Measurements from ENCODE around the gene CMTM8. TPM values are rescaled to one million over a fixed set of nuclear protein-coding genes. Genes with fewer than 3 reads are reported as not detected.

CMTM8 gene
- total RNA-seq, 1 experiment from 2014 or later, result 9.0 TPM

DNA sequence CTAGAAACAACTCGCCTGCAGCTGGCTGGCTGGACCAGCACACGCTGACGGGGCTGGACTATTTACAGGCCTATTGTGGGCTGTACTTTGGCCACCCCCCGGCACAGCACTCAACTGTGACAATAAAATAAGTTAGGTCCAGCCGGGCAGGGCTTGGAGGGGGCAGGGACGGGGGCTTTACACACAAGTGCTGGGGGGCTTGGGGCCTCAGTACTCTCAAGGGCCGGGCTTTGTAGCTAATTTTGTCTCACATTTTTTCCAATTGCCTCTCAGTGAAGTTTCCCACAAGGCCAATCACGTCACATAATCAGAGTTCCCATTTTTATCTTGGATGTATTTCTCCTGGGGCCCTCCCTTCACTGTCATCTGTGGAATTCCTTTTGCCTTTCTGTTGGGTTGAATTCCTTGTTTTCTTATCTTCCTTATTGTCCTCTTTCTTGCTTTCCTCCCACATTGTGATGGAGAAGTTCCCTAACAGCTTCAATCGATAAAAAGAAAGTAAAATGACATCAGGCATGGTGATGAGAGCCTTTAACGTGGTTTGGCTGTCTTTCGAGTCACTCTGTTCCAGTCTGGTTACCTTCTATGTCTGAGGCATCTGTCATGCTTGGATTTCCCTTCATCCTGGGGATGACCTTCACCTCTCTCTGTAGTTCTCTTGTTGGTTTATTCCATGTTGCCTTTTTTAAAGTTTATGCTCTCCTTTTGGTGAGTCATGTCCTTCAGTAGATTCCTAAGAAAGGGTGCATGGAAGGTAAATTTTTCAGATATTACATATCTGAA is 109.1 kb downstream of the CMTM8 start:
- Mint-ChIP-seq H3K4me3 (no peak overlapping the region), H3K9me3 (no peaks in the 10 kb centered on the region), H3K27ac (peak overlapping the region; percentile 54), H3K4me1 (peaks cover 29% of the 10 kb centered on the region), H3K36me3 (no peaks in the 10 kb centered on the region), H3K27me3 (ENCODE audit: low read depth) (no peaks in the 10 kb centered on the region)
- ATAC-seq, result peak; percentile 20
- ChIA-PET CTCF (interaction anchor here (0.7 to 3.7 kb wide), 4 partner anchors 10 to 424 kb away, joined by 3 to 11 read pairs (median 4); no protein-coding TSS in a partner anchor), POLR2A (interaction anchor here (0.7 kb wide), 1 partner anchor 37 kb away, joined by 6 read pairs; no protein-coding TSS in a partner anchor)
- no peak for DNase-seq (ENCODE audit: low spot score)
- TF ChIP-seq EMX1 (CRISPR knock-in tag; IDR thresholded peaks at IDR 0.05) (no peak), ZNF121 (CRISPR knock-in tag; IDR thresholded peaks at IDR 0.05) (no peak), NFYB (CRISPR knock-in tag; conservative IDR thresholded peaks at IDR 0.05; ENCODE audit: low read depth) (no peak), JUN (CRISPR knock-in tag; IDR thresholded peaks at IDR 0.05) (no peak), ZNF317 (CRISPR knock-in tag; IDR thresholded peaks at IDR 0.05; ENCODE audit: borderline replicate concordance, low read depth) (no peak), ZNF416 (CRISPR knock-in tag; IDR thresholded peaks at IDR 0.05) (no peak), PRRX2 (CRISPR knock-in tag; IDR thresholded peaks at IDR 0.05) (no peak), ESRRA (CRISPR knock-in tag; IDR thresholded peaks at IDR 0.05; ENCODE audit: borderline replicate concordance) (no peak)
- TF ChIP-seq, protein P1, sequence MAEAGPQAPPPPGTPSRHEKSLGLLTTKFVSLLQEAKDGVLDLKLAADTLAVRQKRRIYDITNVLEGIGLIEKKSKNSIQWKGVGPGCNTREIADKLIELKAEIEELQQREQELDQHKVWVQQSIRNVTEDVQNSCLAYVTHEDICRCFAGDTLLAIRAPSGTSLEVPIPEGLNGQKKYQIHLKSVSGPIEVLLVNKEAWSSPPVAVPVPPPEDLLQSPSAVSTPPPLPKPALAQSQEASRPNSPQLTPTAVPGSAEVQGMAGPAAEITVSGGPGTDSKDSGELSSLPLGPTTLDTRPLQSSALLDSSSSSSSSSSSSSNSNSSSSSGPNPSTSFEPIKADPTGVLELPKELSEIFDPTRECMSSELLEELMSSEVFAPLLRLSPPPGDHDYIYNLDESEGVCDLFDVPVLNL (CRISPR knock-in tag; IDR thresholded peaks at IDR 0.05; ENCODE audit: borderline replicate concordance, low read depth), result no peak
- TF ChIP-seq, protein P2, sequence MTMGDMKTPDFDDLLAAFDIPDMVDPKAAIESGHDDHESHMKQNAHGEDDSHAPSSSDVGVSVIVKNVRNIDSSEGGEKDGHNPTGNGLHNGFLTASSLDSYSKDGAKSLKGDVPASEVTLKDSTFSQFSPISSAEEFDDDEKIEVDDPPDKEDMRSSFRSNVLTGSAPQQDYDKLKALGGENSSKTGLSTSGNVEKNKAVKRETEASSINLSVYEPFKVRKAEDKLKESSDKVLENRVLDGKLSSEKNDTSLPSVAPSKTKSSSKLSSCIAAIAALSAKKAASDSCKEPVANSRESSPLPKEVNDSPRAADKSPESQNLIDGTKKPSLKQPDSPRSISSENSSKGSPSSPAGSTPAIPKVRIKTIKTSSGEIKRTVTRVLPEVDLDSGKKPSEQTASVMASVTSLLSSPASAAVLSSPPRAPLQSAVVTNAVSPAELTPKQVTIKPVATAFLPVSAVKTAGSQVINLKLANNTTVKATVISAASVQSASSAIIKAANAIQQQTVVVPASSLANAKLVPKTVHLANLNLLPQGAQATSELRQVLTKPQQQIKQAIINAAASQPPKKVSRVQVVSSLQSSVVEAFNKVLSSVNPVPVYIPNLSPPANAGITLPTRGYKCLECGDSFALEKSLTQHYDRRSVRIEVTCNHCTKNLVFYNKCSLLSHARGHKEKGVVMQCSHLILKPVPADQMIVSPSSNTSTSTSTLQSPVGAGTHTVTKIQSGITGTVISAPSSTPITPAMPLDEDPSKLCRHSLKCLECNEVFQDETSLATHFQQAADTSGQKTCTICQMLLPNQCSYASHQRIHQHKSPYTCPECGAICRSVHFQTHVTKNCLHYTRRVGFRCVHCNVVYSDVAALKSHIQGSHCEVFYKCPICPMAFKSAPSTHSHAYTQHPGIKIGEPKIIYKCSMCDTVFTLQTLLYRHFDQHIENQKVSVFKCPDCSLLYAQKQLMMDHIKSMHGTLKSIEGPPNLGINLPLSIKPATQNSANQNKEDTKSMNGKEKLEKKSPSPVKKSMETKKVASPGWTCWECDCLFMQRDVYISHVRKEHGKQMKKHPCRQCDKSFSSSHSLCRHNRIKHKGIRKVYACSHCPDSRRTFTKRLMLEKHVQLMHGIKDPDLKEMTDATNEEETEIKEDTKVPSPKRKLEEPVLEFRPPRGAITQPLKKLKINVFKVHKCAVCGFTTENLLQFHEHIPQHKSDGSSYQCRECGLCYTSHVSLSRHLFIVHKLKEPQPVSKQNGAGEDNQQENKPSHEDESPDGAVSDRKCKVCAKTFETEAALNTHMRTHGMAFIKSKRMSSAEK (CRISPR knock-in tag; IDR thresholded peaks at IDR 0.05; ENCODE audit: borderline replicate concordance), result no peak
- TF ChIP-seq, protein P3, sequence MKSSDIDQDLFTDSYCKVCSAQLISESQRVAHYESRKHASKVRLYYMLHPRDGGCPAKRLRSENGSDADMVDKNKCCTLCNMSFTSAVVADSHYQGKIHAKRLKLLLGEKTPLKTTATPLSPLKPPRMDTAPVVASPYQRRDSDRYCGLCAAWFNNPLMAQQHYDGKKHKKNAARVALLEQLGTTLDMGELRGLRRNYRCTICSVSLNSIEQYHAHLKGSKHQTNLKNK (CRISPR knock-in tag; IDR thresholded peaks at IDR 0.05), result no peak
- TF ChIP-seq, protein P4, sequence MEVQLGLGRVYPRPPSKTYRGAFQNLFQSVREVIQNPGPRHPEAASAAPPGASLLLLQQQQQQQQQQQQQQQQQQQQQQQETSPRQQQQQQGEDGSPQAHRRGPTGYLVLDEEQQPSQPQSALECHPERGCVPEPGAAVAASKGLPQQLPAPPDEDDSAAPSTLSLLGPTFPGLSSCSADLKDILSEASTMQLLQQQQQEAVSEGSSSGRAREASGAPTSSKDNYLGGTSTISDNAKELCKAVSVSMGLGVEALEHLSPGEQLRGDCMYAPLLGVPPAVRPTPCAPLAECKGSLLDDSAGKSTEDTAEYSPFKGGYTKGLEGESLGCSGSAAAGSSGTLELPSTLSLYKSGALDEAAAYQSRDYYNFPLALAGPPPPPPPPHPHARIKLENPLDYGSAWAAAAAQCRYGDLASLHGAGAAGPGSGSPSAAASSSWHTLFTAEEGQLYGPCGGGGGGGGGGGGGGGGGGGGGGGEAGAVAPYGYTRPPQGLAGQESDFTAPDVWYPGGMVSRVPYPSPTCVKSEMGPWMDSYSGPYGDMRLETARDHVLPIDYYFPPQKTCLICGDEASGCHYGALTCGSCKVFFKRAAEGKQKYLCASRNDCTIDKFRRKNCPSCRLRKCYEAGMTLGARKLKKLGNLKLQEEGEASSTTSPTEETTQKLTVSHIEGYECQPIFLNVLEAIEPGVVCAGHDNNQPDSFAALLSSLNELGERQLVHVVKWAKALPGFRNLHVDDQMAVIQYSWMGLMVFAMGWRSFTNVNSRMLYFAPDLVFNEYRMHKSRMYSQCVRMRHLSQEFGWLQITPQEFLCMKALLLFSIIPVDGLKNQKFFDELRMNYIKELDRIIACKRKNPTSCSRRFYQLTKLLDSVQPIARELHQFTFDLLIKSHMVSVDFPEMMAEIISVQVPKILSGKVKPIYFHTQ (CRISPR knock-in tag; IDR thresholded peaks at IDR 0.05), result no peak
- TF ChIP-seq, protein P5, sequence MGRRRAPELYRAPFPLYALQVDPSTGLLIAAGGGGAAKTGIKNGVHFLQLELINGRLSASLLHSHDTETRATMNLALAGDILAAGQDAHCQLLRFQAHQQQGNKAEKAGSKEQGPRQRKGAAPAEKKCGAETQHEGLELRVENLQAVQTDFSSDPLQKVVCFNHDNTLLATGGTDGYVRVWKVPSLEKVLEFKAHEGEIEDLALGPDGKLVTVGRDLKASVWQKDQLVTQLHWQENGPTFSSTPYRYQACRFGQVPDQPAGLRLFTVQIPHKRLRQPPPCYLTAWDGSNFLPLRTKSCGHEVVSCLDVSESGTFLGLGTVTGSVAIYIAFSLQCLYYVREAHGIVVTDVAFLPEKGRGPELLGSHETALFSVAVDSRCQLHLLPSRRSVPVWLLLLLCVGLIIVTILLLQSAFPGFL (CRISPR knock-in tag; IDR thresholded peaks at IDR 0.05; ENCODE audit: borderline replicate concordance), result no peak
- TF ChIP-seq, protein P6, sequence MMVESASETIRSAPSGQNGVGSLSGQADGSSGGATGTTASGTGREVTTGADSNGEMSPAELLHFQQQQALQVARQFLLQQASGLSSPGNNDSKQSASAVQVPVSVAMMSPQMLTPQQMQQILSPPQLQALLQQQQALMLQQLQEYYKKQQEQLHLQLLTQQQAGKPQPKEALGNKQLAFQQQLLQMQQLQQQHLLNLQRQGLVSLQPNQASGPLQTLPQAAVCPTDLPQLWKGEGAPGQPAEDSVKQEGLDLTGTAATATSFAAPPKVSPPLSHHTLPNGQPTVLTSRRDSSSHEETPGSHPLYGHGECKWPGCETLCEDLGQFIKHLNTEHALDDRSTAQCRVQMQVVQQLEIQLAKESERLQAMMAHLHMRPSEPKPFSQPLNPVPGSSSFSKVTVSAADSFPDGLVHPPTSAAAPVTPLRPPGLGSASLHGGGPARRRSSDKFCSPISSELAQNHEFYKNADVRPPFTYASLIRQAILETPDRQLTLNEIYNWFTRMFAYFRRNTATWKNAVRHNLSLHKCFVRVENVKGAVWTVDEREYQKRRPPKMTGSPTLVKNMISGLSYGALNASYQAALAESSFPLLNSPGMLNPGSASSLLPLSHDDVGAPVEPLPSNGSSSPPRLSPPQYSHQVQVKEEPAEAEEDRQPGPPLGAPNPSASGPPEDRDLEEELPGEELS (CRISPR knock-in tag; IDR thresholded peaks at IDR 0.05), result no peak
- TF ChIP-seq, protein P7, sequence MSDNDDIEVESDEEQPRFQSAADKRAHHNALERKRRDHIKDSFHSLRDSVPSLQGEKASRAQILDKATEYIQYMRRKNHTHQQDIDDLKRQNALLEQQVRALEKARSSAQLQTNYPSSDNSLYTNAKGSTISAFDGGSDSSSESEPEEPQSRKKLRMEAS (CRISPR knock-in tag; IDR thresholded peaks at IDR 0.05), result no peak
- TF ChIP-seq, protein P8, sequence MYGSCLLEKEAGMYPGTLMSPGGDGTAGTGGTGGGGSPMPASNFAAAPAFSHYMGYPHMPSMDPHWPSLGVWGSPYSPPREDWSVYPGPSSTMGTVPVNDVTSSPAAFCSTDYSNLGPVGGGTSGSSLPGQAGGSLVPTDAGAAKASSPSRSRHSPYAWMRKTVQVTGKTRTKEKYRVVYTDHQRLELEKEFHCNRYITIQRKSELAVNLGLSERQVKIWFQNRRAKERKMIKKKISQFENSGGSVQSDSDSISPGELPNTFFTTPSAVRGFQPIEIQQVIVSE (CRISPR knock-in tag; IDR thresholded peaks at IDR 0.05; ENCODE audit: borderline replicate concordance), result no peak
- TF ChIP-seq, protein P9, sequence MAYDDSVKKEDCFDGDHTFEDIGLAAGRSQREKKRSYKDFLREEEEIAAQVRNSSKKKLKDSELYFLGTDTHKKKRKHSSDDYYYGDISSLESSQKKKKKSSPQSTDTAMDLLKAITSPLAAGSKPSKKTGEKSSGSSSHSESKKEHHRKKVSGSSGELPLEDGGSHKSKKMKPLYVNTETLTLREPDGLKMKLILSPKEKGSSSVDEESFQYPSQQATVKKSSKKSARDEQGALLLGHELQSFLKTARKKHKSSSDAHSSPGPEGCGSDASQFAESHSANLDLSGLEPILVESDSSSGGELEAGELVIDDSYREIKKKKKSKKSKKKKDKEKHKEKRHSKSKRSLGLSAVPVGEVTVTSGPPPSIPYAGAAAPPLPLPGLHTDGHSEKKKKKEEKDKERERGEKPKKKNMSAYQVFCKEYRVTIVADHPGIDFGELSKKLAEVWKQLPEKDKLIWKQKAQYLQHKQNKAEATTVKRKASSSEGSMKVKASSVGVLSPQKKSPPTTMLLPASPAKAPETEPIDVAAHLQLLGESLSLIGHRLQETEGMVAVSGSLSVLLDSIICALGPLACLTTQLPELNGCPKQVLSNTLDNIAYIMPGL (CRISPR knock-in tag; IDR thresholded peaks at IDR 0.05), result no peak
- TF ChIP-seq, protein P10, sequence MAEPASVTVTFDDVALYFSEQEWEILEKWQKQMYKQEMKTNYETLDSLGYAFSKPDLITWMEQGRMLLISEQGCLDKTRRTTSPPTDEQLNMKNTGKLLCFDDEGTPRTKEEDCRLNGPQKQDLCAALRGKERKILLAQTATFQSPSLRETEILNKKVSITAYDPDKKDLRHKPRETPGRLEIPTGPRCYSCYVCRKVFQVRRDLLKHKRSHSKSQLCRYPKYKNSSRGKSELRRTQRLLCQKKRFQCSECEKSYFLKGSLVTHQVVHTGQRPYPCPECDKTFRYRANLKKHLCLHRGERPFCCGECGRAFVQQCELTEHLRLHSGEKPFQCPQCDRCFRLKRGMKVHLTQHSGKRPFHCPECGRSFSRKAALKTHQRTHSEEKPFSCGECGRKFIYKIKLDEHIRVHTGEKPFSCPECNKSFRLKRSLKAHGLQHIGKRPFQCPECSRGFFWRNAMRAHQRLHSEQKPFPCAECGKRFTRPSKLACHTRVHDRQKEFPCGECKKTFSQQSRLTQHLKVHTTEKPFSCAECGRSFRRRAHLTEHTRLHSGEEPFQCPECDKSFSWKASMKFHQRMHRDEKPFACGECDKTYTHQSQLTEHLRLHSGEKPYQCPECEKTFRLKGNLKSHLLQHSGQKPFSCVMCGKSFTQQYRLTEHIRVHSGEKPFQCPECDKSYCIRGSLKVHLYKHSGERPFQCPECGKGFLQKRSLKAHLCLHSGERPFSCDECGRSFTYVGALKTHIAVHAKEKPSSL (CRISPR knock-in tag; conservative IDR thresholded peaks at IDR 0.05), result no peak
